K562 (cell line): ENCODE data around the gene YPEL5.

Experiments
- CTCF ChIP-seq, 3 experiments: IDR thresholded peaks in 2 of 3; conservative IDR thresholded peaks in 1 of 3; 2 replicates each; pipeline ENCODE4 v1.5.1; 2011 to 2012; ENCODE audit warnings: low read length in 3 of 3, mild to moderate bottlenecking in 3 of 3, control low read depth in 2 of 3, improper control_type of control experiment in 1 of 3, inconsistent platforms in 1 of 3, low read depth in 1 of 3, mixed read lengths in 1 of 3, moderate library complexity in 1 of 3; ENCODE audit not compliant: insufficient read depth in 2 of 3
- MAFF ChIP-seq: IDR thresholded peaks from 2 replicates; pipeline ENCODE4 v1.6.1; 2012; ENCODE audit warnings: low read length, improper control_type of control experiment
- USF2 ChIP-seq: sonication (generic); formaldehyde crosslinking; IDR thresholded peaks from 2 replicates; pipeline ENCODE4 v1.5.0; 2020; ENCODE audit warnings: missing genetic modification reagents
- ZNF174 ChIP-seq: fragments of 250-450 bp; sonication (Bioruptor Pico); IDR thresholded peaks from 2 replicates; pipeline ENCODE4 v1.4.0; 2020; ENCODE audit warnings: mild to moderate bottlenecking

- TF ChIP-seq ZNF174 (no peak), CTCF (IDR thresholded peaks at IDR 0.05 in 2 of 3, conservative IDR thresholded peaks at IDR 0.05 in 1 of 3; ENCODE audit: insufficient read depth in 2 of 3, low read depth in 1 of 3, low read length in 3 of 3) (no peak), MAFF (no peak), USF2 (CRISPR knock-in tag) (no peak)
Measured at GRCh38 chr2:30105556-30105955, 41.3 kb upstream of the YPEL5 start.
